ENCODE measurements around the gene BRPF1.

The BRPF1 gene

GRCh38 chr3:9791790-9792404 lies 60.4 kb downstream of the BRPF1 start:
- DNase-seq: no peak

GRCh38 chr3:9792405-9793160 lies 61.0 kb downstream of the BRPF1 start, which contains the start of the genes ARPC4 and TADA3:
TSS of gene ARPC4 (plus strand) at chr3:9793082. CDS start at chr3:9793122, 40 bp downstream.
TSS of gene TADA3 (minus strand) at chr3:9792473. CDS start at chr3:9791466, 1,007 bp downstream.
- DNase-seq: peak; percentile 93

GRCh38 chr3:9793161-9793781 lies 61.7 kb downstream of the BRPF1 start:
- DNase-seq: peak; percentile 47

- no peak for DNase-seq
These were observed 62.9 kb downstream of the BRPF1 start for GRCh38 chr3:9794400-9794799.

- no peak for DNase-seq
These were observed 63.7 kb downstream of the BRPF1 start for GRCh38 chr3:9795207-9795606.

GRCh38 chr3:9797196-9797945 lies 65.8 kb downstream of the BRPF1 start:
- DNase-seq: no peak
